ENCODE data around the gene MFF.
A peak's percentile ranks its signal among the peaks of the same experiment; 100 is the strongest.

Gene MFF, protein sequence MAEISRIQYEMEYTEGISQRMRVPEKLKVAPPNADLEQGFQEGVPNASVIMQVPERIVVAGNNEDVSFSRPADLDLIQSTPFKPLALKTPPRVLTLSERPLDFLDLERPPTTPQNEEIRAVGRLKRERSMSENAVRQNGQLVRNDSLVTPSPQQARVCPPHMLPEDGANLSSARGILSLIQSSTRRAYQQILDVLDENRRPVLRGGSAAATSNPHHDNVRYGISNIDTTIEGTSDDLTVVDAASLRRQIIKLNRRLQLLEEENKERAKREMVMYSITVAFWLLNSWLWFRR

DNA sequence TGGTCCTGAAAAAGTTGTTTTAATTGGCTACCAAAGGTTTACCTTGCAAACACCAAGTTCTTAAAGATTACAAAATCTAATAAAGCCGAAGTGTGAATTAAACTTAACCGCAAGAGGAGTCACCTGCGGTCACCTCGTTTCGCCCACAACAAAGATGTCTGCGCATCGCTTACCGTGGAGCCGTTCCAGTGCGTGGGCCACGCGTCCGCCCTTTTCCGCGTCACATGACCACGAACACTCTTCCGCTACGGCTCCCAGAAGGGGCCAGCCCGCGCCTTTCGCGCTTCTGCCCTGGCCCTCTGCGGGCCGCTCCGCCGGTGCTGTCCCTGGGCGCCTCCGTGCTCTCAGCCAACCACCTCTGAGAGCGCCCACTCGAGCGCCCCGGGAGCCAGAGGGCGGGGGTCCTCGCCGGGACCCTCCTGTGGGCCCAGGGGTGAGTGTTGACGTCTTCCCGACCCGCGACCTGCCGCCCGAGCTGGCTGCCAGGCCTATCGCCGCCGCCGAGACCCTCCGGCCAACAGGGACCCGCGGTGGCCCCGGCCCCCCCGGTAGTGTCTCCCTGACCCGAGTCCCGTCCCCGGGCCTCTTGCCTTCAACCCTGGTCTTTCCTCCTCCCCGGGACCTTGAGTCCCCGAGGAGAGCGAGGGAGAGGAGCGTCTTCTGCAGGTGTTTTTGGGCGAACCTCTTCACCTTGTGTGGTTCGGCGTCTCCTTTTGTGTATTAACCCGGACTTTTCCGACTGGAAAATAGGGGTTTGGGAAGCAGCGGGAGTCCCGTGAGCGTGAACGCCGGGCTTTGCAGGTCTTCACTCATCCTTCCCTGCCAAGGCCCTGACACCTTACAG, at the start of gene MFF:
Gene MFF, plus strand, starts transcription at position 257 of the 844 bp plus-strand sequence. CDS start 5,415 bp downstream, outside the sequence.
- peak; percentile 94 for DNase-seq

DNA sequence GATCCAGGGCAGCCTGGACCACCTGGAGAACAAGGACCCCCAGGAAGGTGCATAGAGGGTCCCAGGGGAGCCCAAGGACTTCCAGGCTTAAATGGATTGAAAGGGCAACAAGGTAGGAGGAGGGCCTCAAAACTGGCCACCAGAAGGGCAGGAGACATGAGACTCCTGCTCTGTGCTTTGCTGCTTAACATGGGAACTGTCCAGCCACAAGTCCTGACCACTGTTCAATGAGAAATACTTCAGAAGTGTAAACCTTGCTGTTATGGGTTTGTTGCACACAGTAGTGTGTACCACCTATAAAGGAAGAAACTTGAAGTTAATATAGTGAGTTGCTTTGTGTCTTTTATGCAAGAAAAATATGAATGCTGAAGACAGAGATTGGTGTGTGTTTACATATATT, 44.2 kb upstream of the MFF start:
- no peak for DNase-seq

DNA sequence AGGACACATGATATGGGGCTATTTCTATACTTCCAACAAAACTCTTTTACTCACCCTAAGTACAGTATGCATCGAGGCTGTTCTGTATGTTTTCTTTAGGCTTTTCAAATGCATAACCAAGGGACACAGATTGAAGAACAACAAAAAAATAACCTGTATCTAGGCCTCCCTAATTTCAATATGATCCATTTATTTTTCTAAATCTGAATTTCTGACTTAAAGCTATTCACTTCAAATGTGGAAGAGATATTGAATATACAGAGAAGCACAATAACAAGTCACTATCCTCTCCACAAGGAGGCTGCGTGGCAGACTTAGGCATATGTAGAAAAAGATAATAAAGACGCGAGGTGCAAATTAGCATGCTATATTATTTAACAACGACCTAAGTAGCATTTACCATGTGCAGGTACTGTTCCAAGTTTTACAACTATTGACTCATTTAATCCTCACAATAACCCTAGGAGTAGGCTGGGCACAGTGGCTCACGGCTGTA, 39.3 kb upstream of the MFF start:
- no peak for DNase-seq

DNA sequence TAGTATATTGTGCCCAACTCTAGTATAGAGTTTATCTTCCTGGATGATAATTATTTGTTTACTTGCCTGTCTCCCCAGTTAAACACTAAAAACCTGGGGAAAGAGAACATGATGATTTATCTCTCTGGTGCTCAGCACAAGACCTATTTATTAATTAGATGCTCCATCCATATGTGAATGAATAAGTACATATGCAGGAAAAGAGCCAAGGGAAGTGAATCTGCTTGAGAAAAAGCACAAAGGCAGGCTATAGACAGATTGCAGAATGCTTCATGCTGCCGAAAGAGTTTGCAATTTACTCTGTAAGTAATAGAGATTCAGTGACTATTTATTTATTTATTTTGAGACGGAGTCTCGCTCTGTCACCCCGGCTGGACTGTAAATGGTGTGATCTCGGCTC, 37.3 kb upstream of the MFF start:
- DNase-seq: no peak

DNA sequence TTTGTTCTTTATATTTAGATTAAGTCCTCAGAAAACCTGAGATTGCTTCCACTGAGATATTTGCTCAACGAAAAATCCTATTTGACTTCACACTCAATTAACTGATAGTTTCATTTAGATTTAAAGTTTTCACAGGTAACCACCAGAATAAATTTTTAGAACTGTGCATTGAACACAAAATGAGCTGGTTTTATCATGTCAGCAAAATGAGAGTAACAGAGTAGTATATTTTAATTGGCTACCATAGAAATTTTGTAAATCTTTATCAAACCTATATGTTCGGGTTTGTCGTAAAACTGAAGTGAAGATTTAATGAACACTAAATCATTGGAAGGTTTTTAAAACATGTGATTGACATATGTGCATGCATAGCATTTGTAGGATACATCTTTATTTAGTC, 32.7 kb upstream of the MFF start:
- DNase-seq: no peak

DNA sequence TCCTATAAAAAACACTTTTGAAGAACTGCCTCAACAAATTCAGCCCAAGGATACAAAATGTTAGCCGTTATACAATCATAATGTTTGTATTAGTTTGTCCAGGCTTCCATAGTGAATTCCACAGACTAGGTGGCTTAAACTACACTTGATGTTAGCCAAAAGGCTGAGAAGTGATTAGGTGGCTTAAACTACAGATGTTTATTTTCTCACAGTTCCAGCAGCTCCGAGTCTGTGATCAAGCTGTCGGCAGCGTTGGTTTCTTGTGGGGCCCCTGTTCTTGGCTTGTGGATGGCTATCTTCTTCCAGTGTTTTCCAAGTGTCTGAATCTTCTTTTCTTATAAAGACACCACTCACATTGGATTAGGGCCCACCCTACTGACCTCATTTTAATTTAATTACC, 31.5 kb upstream of the MFF start:
- no peak for DNase-seq

DNA sequence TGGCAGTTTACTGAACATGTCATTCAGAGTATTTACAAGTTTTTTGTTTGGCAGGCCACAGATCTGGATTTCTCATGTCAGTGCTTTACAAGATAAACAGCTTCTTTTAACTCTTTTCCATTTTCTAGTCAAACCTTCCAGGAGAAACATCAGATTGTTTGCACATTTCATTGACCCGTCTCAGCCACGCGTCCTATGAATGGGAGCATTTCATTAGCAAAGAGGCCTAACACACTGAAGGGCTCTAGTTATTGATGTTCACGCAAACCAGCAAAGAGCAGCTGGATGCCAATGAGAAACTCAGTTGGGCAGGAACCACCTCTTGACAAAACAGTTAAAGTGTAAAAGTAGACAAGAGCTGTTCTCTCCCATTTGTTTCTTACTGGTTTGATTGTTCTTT, 29.2 kb upstream of the MFF start:
- no peak for DNase-seq

DNA sequence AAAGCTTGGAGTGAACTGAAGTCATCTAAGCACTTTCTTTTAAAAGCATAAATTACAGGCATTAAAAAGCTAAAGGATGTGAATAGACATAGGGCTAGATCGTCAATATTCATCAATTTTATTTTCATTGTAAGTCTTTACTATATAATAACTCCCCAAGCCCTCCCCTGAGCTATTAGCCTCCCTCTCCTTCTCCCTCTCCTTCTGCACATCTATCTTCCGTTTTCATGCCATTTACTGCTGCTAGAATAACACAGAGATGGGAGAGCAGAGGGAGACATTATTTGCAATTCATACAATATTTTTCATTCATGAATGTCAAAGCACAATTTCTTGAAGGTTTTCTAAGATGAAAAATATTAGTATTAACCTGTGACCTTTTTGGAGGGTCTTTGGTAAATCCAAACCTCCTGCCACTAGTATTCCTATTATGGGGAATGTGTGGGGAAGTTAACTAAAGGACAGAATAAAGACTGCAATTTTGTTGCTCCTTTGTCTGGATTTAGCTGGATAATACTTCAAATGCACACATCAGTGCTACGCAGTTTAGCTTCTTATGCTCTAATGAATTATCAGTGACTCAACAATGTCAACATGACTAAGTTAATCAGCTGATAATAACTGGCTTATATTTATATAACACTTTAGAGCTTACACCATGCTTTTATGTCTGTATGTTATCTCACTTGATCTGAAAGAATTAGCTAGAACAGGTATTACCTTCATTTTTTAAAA, 28.2 kb upstream of the MFF start:
- DNase-seq: no peak

DNA sequence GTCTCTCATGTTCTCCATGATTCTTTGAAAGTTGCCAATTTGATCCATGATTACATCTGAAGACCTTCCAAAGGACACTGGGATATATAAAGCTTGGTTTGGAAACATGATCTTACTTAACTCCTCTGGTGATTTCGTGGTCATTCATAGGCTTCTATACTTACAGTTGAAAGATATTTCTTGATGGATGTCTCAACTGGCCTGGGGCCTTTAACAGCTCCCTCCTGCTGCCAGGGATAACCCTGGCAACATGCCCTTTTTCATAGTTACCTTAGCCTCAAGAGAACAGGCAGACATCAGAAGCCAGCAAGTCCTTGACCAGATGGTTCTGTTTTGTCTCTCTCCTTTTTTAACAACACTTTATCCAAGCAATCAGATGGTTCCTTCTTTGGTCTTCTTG, 23.5 kb upstream of the MFF start:
- DNase-seq: no peak

DNA sequence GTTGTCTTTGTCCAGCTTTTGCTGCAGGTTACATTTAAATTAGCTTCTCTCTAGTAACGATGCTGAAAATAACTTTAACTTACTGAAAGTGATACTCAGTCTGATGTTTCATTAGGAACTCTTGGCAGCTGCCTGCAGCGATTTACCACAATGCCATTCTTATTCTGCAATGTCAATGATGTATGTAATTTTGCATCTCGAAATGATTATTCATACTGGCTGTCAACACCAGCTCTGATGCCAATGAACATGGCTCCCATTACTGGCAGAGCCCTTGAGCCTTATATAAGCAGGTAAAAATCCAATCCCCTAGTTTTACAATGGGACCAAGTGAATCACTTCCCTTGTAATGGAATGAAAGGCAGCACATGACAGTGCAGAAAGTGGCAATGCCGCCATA, 16.3 kb upstream of the MFF start:
- no peak for DNase-seq

DNA sequence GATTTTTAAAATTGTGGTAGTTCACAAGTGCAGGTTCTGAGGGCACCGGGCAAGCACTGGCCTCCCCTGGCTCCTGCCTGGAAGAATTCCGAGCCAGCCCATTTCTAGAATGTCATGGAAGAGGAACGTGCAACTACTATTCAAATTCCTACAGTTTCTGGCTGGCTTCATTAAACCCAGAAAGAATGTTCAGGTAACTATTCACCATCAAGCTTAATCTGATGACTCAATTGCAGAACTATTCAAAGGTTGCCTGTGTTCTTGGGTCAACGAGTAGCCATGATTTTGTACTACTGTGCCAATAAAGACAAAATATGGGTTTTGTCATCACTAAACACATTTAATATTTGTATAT, 14.3 kb upstream of the MFF start:
- DNase-seq: no peak

DNA sequence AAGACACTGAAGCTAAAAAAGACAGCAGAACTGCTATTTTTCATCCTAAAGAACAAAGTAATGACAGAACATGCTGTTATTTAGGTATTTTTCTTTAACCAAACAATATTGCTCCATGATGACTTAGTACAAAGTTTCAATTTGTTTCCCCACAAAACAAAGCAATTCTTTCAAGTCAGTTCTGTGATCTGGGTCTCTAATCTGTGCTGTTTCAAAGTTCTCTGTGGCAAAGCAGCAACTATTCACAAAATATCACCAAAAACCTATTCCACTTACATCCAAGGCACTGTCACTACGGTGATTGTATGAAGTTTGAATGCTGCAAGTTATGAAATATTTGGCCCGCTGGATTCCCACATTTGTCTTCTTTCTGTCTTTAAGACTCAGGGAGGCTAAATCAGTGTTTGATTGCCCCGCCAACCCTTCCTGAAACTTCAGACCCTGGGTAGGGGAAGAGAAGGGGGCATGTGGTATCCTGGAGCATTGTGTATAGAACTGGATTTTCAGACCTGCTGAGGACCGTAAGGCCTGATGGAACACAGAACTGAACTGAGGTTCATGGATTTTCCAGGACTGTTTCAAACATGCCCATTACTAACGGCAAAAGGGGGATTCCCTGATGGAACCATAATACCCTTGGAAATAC, 13.1 kb upstream of the MFF start:
- DNase-seq: no peak

DNA sequence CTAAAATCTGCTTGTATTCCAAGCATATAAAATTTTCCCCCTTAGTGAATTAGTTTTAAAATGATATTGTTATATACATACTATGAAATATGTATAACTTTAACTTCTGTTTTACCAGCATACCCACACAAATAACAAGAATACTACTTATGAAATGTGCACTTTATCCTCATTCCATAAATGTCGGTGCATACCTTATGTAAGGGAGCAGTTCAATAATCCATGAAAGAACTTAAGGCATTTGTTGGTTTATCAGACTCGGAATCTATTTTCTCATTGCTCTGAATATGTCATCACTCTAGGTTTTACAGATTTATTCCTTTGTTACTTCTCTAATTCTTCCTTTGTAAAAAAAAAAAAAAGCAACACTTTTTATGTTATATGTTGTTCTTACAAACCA, 12.5 kb upstream of the MFF start:
- no peak for DNase-seq

DNA sequence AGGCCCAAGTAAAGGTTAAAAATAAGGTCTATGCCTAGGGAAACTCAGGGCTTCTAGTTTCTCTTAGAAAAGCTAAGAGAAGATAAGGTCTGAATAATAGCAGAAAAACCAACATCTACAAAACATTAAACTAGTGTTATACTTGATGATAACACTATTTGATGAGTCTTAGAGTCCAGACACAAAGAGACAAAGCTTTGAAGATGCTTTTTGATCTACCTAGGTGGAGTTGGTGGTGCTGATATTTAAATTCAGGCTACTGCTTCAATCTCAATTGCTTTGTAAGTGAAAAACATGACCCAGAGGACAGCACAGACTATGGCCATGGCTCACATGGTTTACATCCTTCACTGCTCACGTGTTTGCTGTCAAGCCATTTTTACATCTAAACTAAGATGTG, 11.7 kb upstream of the MFF start:
- DNase-seq: no peak

DNA sequence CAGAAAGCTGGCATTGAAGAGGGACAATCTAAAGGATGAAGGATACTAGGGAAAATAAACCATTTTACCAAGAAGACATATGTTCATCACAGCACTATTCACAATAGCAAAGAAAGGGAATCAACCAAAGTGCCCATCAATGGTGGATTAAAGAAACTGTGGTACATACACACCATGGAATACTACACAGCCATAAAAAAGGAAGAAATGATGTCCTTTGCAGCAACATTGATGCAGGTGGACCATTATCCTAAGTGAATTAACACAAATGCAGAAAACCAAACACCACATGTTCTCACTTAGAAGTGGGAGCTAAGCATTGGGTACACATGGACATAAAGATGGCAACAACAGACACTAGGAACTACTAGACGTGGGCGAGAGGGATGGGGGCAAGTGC, 7.2 kb upstream of the MFF start:
- no peak for DNase-seq

DNA sequence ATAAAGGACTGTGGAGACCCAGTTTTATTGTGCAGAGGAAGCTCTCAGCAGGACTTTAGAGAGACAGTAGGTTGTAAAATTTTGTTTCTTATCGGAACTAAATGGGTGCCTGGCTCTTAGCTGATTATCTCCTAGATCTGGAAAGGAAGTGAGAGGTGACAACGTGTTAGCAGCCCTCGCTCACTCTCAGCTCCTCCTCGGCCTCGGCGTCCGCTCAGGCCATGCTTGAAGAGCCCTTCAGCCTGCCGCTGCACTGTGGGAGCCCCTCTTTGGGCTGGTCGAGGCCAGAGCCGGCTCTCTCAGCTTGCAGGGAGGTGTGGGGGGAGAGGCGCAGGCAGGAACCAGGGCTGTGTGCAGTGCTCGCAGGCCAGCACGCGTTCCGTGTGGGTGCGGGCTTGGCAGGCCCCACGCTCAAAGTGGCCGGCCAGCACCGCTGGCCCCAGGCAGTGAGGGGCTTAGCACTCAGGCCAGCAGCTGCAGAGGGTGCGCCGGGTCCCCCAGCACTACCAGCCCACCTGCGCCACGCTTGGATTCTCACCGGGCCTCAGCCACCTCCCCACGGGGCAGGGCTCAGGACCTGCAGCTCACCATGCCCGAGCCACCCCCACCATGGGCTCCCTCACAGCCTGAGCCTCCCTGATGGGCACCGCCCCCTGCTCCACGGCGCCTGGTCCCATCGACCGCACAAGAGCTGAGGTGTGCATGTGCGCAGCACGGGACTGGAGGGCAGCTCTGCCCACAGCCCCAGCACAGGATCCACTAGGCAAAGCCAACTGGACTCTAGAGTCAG, 4.6 kb upstream of the MFF start:
- DNase-seq: no peak

DNA sequence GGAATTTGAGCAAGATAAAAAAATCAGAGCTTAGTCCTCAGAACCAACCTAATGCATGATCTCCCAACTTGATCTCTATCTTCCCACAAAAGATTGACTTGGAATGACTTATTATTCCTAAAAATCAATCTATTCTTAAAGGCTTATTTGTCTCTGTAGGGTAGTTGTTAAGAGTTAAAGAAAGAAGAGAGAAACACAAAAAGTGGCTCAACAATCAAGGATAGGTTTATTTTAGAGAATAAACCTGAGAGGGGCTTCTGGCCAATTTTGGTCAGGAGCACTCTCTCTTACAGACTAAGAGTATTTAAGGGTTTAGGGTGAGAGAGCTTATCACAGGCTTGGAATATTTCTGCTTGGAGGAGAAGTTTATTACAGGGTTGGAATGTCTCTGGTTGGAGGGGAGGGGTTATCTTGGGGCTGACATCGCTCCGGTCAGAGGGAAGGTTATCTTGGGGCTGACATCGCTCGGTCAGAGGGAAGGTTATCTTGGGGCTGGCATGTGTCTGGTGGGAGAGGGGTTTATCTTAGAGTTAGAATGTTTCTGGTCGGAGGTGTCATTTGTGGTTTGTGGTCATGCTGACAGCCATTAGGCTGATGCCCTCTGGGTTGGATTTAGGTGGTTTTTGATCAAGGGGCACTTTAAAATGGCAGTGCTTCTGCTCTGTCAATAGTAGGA, 2.4 kb upstream of the MFF start:
- DNase-seq: no peak

DNA sequence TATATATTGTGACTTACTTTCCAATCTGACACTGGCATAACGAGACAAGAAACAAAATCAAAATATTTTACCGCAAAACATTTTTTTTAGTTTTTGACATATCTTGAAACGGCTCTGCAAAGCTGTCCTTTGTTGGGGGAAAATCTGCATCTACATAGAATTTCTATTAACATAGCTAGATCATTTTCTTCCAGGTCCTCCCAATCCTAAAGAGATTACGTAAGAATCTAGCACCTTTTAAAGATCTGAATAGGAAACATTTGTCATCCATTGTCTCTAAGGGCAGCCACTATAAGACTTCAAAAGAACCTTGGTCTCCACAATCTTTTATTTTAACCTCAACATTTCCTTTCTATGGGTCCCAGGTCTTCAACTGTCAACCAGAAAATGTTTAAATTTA, 1.2 kb upstream of the MFF start:
- DNase-seq: no peak

DNA sequence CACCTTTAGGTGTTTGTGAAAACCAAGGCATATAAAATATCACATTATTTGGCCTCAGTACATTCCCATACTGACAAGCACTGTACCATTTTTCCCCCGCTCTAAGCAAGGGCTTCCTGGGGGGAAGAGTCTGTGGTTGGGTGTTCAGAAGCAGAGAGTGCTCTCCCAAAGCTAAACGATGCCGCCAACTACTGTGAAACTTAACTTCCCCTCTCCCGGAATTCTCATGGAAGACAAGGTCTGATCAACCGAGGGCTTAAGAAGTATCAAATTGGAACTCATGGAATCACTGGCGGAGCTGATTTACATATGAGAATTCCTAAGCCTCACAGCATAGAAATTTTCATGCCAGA, 433 bp upstream of the MFF start:
- no peak for DNase-seq

DNA sequence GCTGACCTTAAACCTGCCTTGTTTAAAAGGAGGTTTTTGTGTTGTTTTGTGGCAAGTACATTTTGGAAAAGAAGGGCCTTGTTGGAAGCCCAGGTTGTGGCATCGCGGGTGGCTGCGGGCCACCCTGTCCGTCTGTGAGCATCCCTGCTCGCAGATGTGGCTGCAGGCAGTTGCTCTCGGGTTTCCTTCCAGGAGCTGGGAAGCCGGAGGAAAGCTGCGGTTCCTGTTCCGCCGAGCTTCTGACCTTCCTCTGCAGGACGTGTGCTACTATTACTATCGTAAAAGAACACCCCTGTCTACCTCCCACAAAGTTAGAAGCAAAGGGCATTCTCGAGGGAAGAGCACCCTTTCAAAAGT, 766 bp downstream of the MFF start:
- peak; percentile 76 for DNase-seq

DNA sequence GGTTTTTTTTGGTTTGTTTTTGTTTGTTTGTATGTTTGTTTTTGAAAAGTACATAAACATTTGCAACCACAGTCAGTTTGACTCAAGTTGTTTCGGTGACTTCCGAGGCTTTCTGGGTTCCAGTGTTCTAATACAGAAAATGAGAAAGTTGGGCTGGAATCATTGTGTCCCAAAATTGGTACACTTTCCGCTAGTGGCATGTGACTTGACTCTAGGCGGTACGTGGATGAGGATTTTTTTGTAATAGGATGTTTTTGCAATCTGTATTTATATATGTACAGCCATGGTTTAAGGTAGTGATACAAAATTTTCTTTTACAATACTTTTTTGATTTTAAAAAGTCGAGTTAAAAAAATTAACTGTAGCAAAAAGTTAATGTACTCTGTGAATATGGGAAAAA, 1.7 kb downstream of the MFF start:
- DNase-seq: no peak

DNA sequence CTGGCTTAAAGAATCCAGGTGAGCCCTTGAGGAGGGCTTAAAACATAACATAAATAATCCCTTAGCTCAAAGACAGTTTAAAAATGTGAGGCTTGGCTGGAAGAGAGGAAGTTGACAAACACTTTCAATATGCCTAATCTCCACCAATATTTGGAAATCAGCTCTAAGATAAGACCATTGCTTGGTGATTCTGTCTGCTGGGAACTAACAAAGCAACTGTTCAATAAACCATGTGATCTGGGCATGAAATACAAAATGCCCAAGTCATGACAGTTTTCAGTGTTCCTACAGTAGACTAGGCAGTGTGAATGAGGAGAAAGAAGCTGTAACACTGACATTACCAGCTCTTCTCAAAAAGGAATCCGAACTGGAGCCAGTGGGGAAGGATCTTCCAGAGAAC, 10.7 kb downstream of the MFF start:
- DNase-seq: no peak

Measured in islet precursor cell (in vitro differentiated cells).